CD4-positive, alpha-beta T cell (primary cell): ENCODE measurements around the gene LDLRAD4. TPM values are rescaled to one million over a fixed set of nuclear protein-coding genes. Genes with fewer than 3 reads are reported as not detected.

Experiments
- ATAC-seq: fragments of 200-7000 bp; cut with Tn5 transposase; one replicate; pipeline ENCODE4 v1.10.0; 2022; ENCODE audit warnings: mild to moderate bottlenecking; ENCODE audit not compliant: poor library complexity
- CTCF ChIA-PET: fragments of 350-600 bp; sonication (Branson Sonifier 250); formaldehyde crosslinking; loops from one replicate; lab custom pipeline; 2021; ENCODE audit warnings: antibody characterized with exemption, inconsistent platforms; lab: Charles Lee
- POLR2A ChIA-PET: fragments of 350-600 bp; sonication (Branson Sonifier 250); formaldehyde crosslinking; loops from one replicate; lab custom pipeline; 2021; ENCODE audit warnings: antibody characterized with exemption, inconsistent platforms; lab: Charles Lee
- DNase-seq, 14 experiments: peaks; one replicate each; pipeline ENCODE4 v3.0.0-alpha.2; 2013 to 2020; ENCODE audit warnings: mixed read lengths in 2 of 14
- H3K27ac ChIP-seq, 2 donors: one replicate each; pipeline versions ENCODE4 v1.5.1 to v1.7.0; 2013; ENCODE audit warnings: low read length in 2 of 2, low read depth in 1 of 2, mild to moderate bottlenecking in 1 of 2
- H3K27me3 ChIP-seq, 2 experiments: 1 replicate in 1 of 2; 2 replicates in 1 of 2; pipeline versions ENCODE4 v1.6.1 to v1.7.0; 2013; ENCODE audit warnings: low read length in 2 of 2, control low read depth in 1 of 2, mild to moderate bottlenecking in 1 of 2, moderate library complexity in 1 of 2; ENCODE audit not compliant: insufficient read depth in 2 of 2, control insufficient read depth in 1 of 2
- H3K36me3 ChIP-seq: one replicate; pipeline ENCODE4 v1.6.1; 2013; ENCODE audit warnings: low read length, control low read depth; ENCODE audit not compliant: insufficient read depth
- H3K4me1 ChIP-seq: one replicate; pipeline ENCODE4 v1.6.1; 2013; ENCODE audit warnings: low read length, control low read depth; ENCODE audit not compliant: insufficient read depth
- H3K4me3 ChIP-seq: one replicate; pipeline ENCODE4 v1.5.1; 2013; ENCODE audit warnings: mild to moderate bottlenecking, low read length, moderate library complexity
- H3K9me3 ChIP-seq, 2 experiments: 1 replicate in 1 of 2; 2 replicates in 1 of 2; pipeline versions ENCODE4 v1.6.1 to v1.7.0; 2013; ENCODE audit warnings: low read length in 2 of 2, mild to moderate bottlenecking in 2 of 2, control low read depth in 1 of 2, moderate library complexity in 1 of 2; ENCODE audit not compliant: control insufficient read depth in 1 of 2, insufficient read depth in 1 of 2
- H3K27ac Mint-ChIP-seq: one replicate; pipeline ENCODE4 v1.8.0; 2020; ENCODE audit warnings: mixed read lengths
- H3K27me3 Mint-ChIP-seq: one replicate; pipeline ENCODE4 v1.8.0; 2021; ENCODE audit warnings: mixed read lengths
- H3K36me3 Mint-ChIP-seq: one replicate; pipeline ENCODE4 v1.8.0; 2021; ENCODE audit warnings: low read depth, mixed read lengths
- H3K4me1 Mint-ChIP-seq: one replicate; pipeline ENCODE4 v1.8.0; 2021; ENCODE audit warnings: low read depth, mixed read lengths
- H3K4me3 Mint-ChIP-seq: one replicate; pipeline ENCODE4 v1.8.0; 2020; ENCODE audit warnings: mild to moderate bottlenecking, mixed read lengths
- H3K9me3 Mint-ChIP-seq: one replicate; pipeline ENCODE4 v1.8.0; 2020; ENCODE audit warnings: mixed read lengths
- CTCF ChIP-seq: fragments of 200-600 bp; IDR thresholded peaks from one replicate; pipeline ENCODE4 v1.8.0; 2022; ENCODE audit warnings: antibody characterized with exemption, mild to moderate bottlenecking
- intact Hi-C, 2 experiments: fragments of 100-400 bp; cut with DNase I in 1 of 2; cut with micrococcal nuclease in 1 of 2; formaldehyde crosslinking; loops; one replicate each; pipeline versions ENCODE4 v1.15.1 to v1.9.0; 2023 to 2025; cut with DNase I, micrococcal nuclease
- total RNA-seq, 174 experiments: library from RNA in 2 of 174; stranded (reverse) in 2 of 174; gene quantifications; one replicate each; pipeline ENCODE4 v1.2.3 and lab custom pipeline; 2021 to 2026

LDLRAD4 gene
- total RNA-seq, 2 experiments from 2014 or later, result 51.9 to 52.7 TPM

DNA sequence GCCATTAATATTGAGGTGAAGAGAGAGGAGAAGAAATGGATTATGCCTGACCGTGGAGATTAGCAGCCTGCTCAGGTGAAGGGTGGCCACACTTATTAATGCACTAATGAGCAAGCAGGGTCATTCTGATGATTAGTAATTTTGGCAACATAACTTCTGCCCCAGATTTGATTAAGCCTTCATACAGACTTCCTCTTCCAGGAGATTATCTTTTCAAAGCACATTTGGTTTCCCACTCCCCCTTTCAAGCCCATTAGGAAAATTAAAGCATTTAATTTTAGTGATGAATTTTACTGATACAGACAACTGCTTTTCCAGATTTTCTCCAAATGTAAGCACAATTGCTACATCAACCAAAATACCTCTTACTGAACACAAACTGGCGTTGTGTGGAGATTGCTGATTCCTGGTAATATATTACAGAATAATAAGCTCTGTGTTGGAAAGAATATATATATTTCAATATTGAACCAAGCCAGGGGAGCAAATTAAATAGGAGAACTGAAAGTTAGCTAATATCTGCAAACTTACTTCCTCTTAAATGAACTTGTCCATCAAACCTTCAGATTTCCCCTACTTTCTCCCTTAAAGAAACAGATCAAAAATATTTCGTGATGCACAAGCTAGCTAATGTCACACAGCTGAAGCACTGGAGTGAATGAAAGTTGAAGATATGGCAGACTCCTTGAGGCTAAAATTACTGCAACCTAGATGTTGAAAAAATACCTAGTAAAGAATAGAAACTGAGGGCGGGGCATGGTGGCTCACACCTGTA lies 367.0 kb downstream of the LDLRAD4 start:
- Mint-ChIP-seq H3K9me3 (no peaks in the 10 kb centered on the region), H3K36me3 (peaks cover 33% of the 10 kb centered on the region), H3K27ac (no peak overlapping the region), H3K4me3 (no peak overlapping the region), H3K4me1 (peaks cover 43% of the 10 kb centered on the region), H3K27me3 (no peaks in the 10 kb centered on the region)
- no peaks in the 10 kb centered on the region for H3K27me3 ChIP-seq
- H3K36me3 ChIP-seq, result peaks cover 5% of the 10 kb centered on the region
- H3K4me3 ChIP-seq, result no peak overlapping the region
- no peak overlapping the region for H3K27ac ChIP-seq
- ChIA-PET CTCF (interaction anchor here (0.7 kb wide), 1 partner anchor 49 kb away, joined by 3 read pairs; no protein-coding TSS in a partner anchor), POLR2A (interaction anchor here (1.3 kb wide), 1 partner anchor 11 kb away, joined by 3 read pairs; no protein-coding TSS in a partner anchor)
- peaks cover 29% of the 10 kb centered on the region for H3K4me1 ChIP-seq
- peak in 1 of 14 experiments; percentile 22 for DNase-seq
- H3K9me3 ChIP-seq, result no peaks in the 10 kb centered on the region
- no peak for ATAC-seq
- intact Hi-C loops, result no loop called here
- no peak for TF ChIP-seq CTCF

- H3K4me1 ChIP-seq, result peaks cover 31% of the 10 kb centered on the region
- H3K9me3 Mint-ChIP-seq, result no peaks in the 10 kb centered on the region
- peak overlapping the region; percentile 61 for H3K27ac Mint-ChIP-seq
- no peaks in the 10 kb centered on the region for H3K27me3 ChIP-seq
- TF ChIP-seq CTCF, result no peak
- ChIA-PET POLR2A (no interaction called here), CTCF (no interaction called here)
- ATAC-seq (no peak), DNase-seq (no peak)
- intact Hi-C loops, result no loop called here
- H3K4me3 Mint-ChIP-seq, result no peak overlapping the region
- H3K4me3 ChIP-seq, result no peak overlapping the region
- no peak overlapping the region for H3K27ac ChIP-seq
- no peaks in the 10 kb centered on the region for H3K27me3 Mint-ChIP-seq
- H3K9me3 ChIP-seq, result no peaks in the 10 kb centered on the region
- H3K36me3 ChIP-seq, result peaks cover 5% of the 10 kb centered on the region
- peaks cover 33% of the 10 kb centered on the region for H3K36me3 Mint-ChIP-seq
- H3K4me1 Mint-ChIP-seq, result peaks cover 58% of the 10 kb centered on the region
These were observed 368.4 kb downstream of the LDLRAD4 start for GRCh38 chr18:13587001-13587400.

GRCh38 chr18:13587477-13587876 lies 368.9 kb downstream of the LDLRAD4 start:
- TF ChIP-seq CTCF, result no peak
- peaks cover 31% of the 10 kb centered on the region for H3K4me1 ChIP-seq
- no peak overlapping the region for H3K27ac ChIP-seq
- ChIA-PET CTCF (no interaction called here), POLR2A (no interaction called here)
- no peaks in the 10 kb centered on the region for H3K27me3 Mint-ChIP-seq
- DNase-seq (no peak), ATAC-seq (no peak)
- H3K27ac Mint-ChIP-seq, result peak overlapping the region; percentile 61
- H3K4me1 Mint-ChIP-seq, result peaks cover 62% of the 10 kb centered on the region
- H3K9me3 ChIP-seq, result no peaks in the 10 kb centered on the region
- peaks cover 33% of the 10 kb centered on the region for H3K36me3 Mint-ChIP-seq
- H3K36me3 ChIP-seq, result peaks cover 5% of the 10 kb centered on the region
- H3K27me3 ChIP-seq, result no peaks in the 10 kb centered on the region
- no peak overlapping the region for H3K4me3 ChIP-seq
- intact Hi-C loops, result no loop called here
- no peak overlapping the region for H3K4me3 Mint-ChIP-seq
- H3K9me3 Mint-ChIP-seq, result no peaks in the 10 kb centered on the region
